Left forelimb (tissue), 1 donor: Measurements from ENCODE around the gene CMTM6.
"Not testable (repeated sequence)": the region's sequence is repeated elsewhere in the genome, so short reads cannot be mapped to it uniquely, and the experiment has no call there.

Experiments used
- DNase-seq: peaks from one replicate; pipeline ENCODE4 v3.0.0-alpha.2; 2018; ENCODE audit warnings: low spot score

CMTM6 gene

GRCh38 chr3:32466808-32467207 is 35.8 kb downstream of the CMTM6 start:
- not testable (repeated sequence) for DNase-seq

GRCh38 chr3:32464726-32465125 is 37.9 kb downstream of the CMTM6 start:
- DNase-seq, result not testable (repeated sequence)

- not testable (repeated sequence) for DNase-seq
Observed at GRCh38 chr3:32463415-32463814, 39.2 kb downstream of the CMTM6 start.

- not testable (repeated sequence) for DNase-seq
Observed at GRCh38 chr3:32462191-32462986, 40.3 kb downstream of the CMTM6 start.

GRCh38 chr3:32460817-32461496 is 41.7 kb downstream of the CMTM6 start:
- not testable (repeated sequence) for DNase-seq

GRCh38 chr3:32460031-32460749 is 42.5 kb downstream of the CMTM6 start:
- no peak for DNase-seq

- no peak for DNase-seq
Observed at GRCh38 chr3:32459450-32459849, 43.2 kb downstream of the CMTM6 start.

- no peak for DNase-seq
Observed at GRCh38 chr3:32457971-32458471, 44.6 kb downstream of the CMTM6 start.

GRCh38 chr3:32456429-32457130 is 46.1 kb downstream of the CMTM6 start:
- DNase-seq, result no peak

GRCh38 chr3:32455609-32456428 is 46.8 kb downstream of the CMTM6 start:
- DNase-seq, result no peak

- no peak for DNase-seq
Observed at GRCh38 chr3:32454731-32455608, 47.7 kb downstream of the CMTM6 start.

- DNase-seq, result no peak
Observed at GRCh38 chr3:32454111-32454510, 48.5 kb downstream of the CMTM6 start.

- no peak for DNase-seq
Observed at GRCh38 chr3:32453346-32453745, 49.3 kb downstream of the CMTM6 start.

- no peak for DNase-seq
Observed at GRCh38 chr3:32452009-32452408, 50.6 kb downstream of the CMTM6 start.

GRCh38 chr3:32450992-32451659 is 51.5 kb downstream of the CMTM6 start:
- no peak for DNase-seq

- no peak for DNase-seq
Observed at GRCh38 chr3:32450426-32450825, 52.2 kb downstream of the CMTM6 start.

- DNase-seq, result no peak
Observed at GRCh38 chr3:32449691-32450090, 53.0 kb downstream of the CMTM6 start.

- DNase-seq, result no peak
Observed at GRCh38 chr3:32448686-32449474, 53.8 kb downstream of the CMTM6 start.
